C4-2B (cell line): ENCODE data around the gene RHCE.
A peak's percentile ranks its signal among the peaks of the same experiment; 100 is the strongest.

ENCODE experiments used
- H3K27ac ChIP-seq: fragments of 450-650 bp; 2 replicates; pipeline ENCODE4 v1.5.1; 2017
- CTCF ChIP-seq: fragments of 450-650 bp; conservative IDR thresholded peaks from 2 replicates; pipeline ENCODE4 v1.5.1; 2017; ENCODE audit warnings: mild to moderate bottlenecking
- ZFX ChIP-seq: fragments of 450-650 bp; IDR thresholded peaks from 2 replicates; pipeline ENCODE4 v1.6.1; 2017

The RHCE gene

GRCh38 chr1:25432749-25433388 lies 12.2 kb upstream of the RHCE start:
- no peak for TF ChIP-seq ZFX
- TF ChIP-seq CTCF: no peak
- no peak overlapping the region for H3K27ac ChIP-seq

GRCh38 chr1:25431955-25432719 lies 11.5 kb upstream of the RHCE start:
- no peak overlapping the region; the same call in 1 of the 2 replicates for H3K27ac ChIP-seq
- no peak for TF ChIP-seq ZFX
- no peak for TF ChIP-seq CTCF

- TF ChIP-seq CTCF: no peak
- TF ChIP-seq ZFX: peak; percentile 76
- H3K27ac ChIP-seq: peak overlapping the region; percentile 79
Measured at GRCh38 chr1:25430967-25431881, 10.6 kb upstream of the RHCE start.

GRCh38 chr1:25430073-25430966 lies 9.7 kb upstream of the RHCE start, which contains the start of gene MACO1:
Gene MACO1 (plus strand): TSS chr1:25430897. CDS start chr1:25431099, 202 bp downstream.
- TF ChIP-seq CTCF (no peak), ZFX (peak; percentile 38; the same call in 1 of the 2 replicates)
- peak within 1 kb of the TSS; percentile 79 for H3K27ac ChIP-seq

- no peak overlapping the region for H3K27ac ChIP-seq
- TF ChIP-seq ZFX (no peak), CTCF (no peak)
Measured at GRCh38 chr1:25428475-25429166, 8.0 kb upstream of the RHCE start.

- TF ChIP-seq ZFX: no peak
- no peak overlapping the region for H3K27ac ChIP-seq
Measured at GRCh38 chr1:25427696-25428095, 7.1 kb upstream of the RHCE start.
